OCI-M1 (cell line): ENCODE results near the gene IRGQ.
"Not testable (repeated sequence)": the region's sequence is repeated elsewhere in the genome, so short reads cannot be mapped to it uniquely, and the experiment has no call there.

ENCODE experiments used
- DNase-seq: peaks from one replicate; lab custom pipeline; 2025; lab: John Stamatoyannopoulos, UW

The IRGQ gene

GRCh38 chr19:43595999-43596841 lies at the start of gene IRGQ, which contains the start of gene ZNF576:
TSS of gene IRGQ (minus strand) at chr19:43596134. CDS start at chr19:43595338, 796 bp downstream.
TSS of gene ZNF576 (plus strand) at chr19:43596595. CDS start at chr19:43597109, 514 bp downstream.
- peak; percentile 100 for DNase-seq

GRCh38 chr19:43644181-43644580 lies 48.2 kb upstream of the IRGQ start:
- DNase-seq: no peak

- no peak for DNase-seq
Observed at GRCh38 chr19:43643326-43643725, 47.4 kb upstream of the IRGQ start.

GRCh38 chr19:43642531-43642930 lies 46.6 kb upstream of the IRGQ start:
- DNase-seq: no peak

- no peak for DNase-seq
Observed at GRCh38 chr19:43641333-43641732, 45.4 kb upstream of the IRGQ start.

GRCh38 chr19:43640424-43640757 lies 44.5 kb upstream of the IRGQ start:
- DNase-seq: no peak

- peak; percentile 25 for DNase-seq
Observed at GRCh38 chr19:43639519-43640423, 43.8 kb upstream of the IRGQ start, which contains the start of gene CADM4. TSS of gene CADM4 (minus strand) at chr19:43639850. CDS start at chr19:43639790, 60 bp downstream.

- DNase-seq: no peak
Observed at GRCh38 chr19:43638995-43639518, 43.1 kb upstream of the IRGQ start.

- no peak for DNase-seq
Observed at GRCh38 chr19:43638214-43638994, 42.5 kb upstream of the IRGQ start.

- no peak for DNase-seq
Observed at GRCh38 chr19:43636121-43636683, 40.3 kb upstream of the IRGQ start.

- DNase-seq: not testable (repeated sequence)
Observed at GRCh38 chr19:43635561-43635940, 39.6 kb upstream of the IRGQ start.

- DNase-seq: no peak
Observed at GRCh38 chr19:43634872-43635560, 39.1 kb upstream of the IRGQ start.

GRCh38 chr19:43634506-43634871 lies 38.6 kb upstream of the IRGQ start:
- DNase-seq: no peak

- no peak for DNase-seq
Observed at GRCh38 chr19:43634068-43634467, 38.1 kb upstream of the IRGQ start.

GRCh38 chr19:43633520-43633919 lies 37.6 kb upstream of the IRGQ start:
- DNase-seq: no peak

- DNase-seq: no peak
Observed at GRCh38 chr19:43631491-43631890, 35.6 kb upstream of the IRGQ start.

- no peak for DNase-seq
Observed at GRCh38 chr19:43628646-43629326, 32.9 kb upstream of the IRGQ start.

- no peak for DNase-seq
Observed at GRCh38 chr19:43626838-43627237, 30.9 kb upstream of the IRGQ start.

- DNase-seq: peak; percentile 94
Observed at GRCh38 chr19:43625918-43626579, 30.1 kb upstream of the IRGQ start.

GRCh38 chr19:43624933-43625332 lies 29.0 kb upstream of the IRGQ start:
- peak; percentile 81 for DNase-seq
